C4-2B (cell line): ENCODE results near the gene ZNF564.

Experiments used
- H3K27ac ChIP-seq: fragments of 450-650 bp; 2 replicates; pipeline ENCODE4 v1.5.1; 2017
- CTCF ChIP-seq: fragments of 450-650 bp; conservative IDR thresholded peaks from 2 replicates; pipeline ENCODE4 v1.5.1; 2017; ENCODE audit warnings: mild to moderate bottlenecking
- ZFX ChIP-seq: fragments of 450-650 bp; IDR thresholded peaks from 2 replicates; pipeline ENCODE4 v1.6.1; 2017

ZNF564 gene

GRCh38 chr19:12484011-12484370 is 67.3 kb downstream of the ZNF564 start:
- H3K27ac ChIP-seq, result peak overlapping the region; percentile 53
- TF ChIP-seq ZFX, result no peak
- TF ChIP-seq CTCF, result no peak

GRCh38 chr19:12482509-12482886 is 68.8 kb downstream of the ZNF564 start:
- no peak overlapping the region for H3K27ac ChIP-seq
- TF ChIP-seq ZFX (no peak), CTCF (no peak)

- H3K27ac ChIP-seq, result no peak overlapping the region
- TF ChIP-seq CTCF (no peak), ZFX (no peak)
These were observed 69.3 kb downstream of the ZNF564 start for GRCh38 chr19:12481781-12482508.

GRCh38 chr19:12478234-12478941 is 72.9 kb downstream of the ZNF564 start:
- no peak for TF ChIP-seq CTCF
- TF ChIP-seq ZFX, result no peak
- H3K27ac ChIP-seq, result no peak overlapping the region
